ELF-1 (cell line): ENCODE data around the gene CEP104.
A peak's percentile ranks its signal among the peaks of the same experiment; 100 is the strongest.

Source experiments
- DNase-seq: peaks from one replicate; pipeline ENCODE4 v3.0.0-alpha.2; 2016; ENCODE audit warnings: low read depth, low spot score

CEP104 gene

GRCh38 chr1:3799976-3800685 lies 56.9 kb downstream of the CEP104 start:
- DNase-seq, result no peak

- DNase-seq, result peak; percentile 90
Measured at GRCh38 chr1:3796215-3797061, 60.6 kb downstream of the CEP104 start, which contains the start of gene LRRC47. Gene LRRC47 (minus strand): TSS chr1:3796498. CDS start chr1:3796476, 22 bp downstream.

GRCh38 chr1:3795453-3796214 lies 61.4 kb downstream of the CEP104 start:
- no peak for DNase-seq

- no peak for DNase-seq
Measured at GRCh38 chr1:3790952-3791351, 66.1 kb downstream of the CEP104 start.

- no peak for DNase-seq
Measured at GRCh38 chr1:3790500-3790923, 66.5 kb downstream of the CEP104 start.

GRCh38 chr1:3789421-3790300 lies 67.3 kb downstream of the CEP104 start:
- DNase-seq, result no peak

GRCh38 chr1:3788756-3789420 lies 68.1 kb downstream of the CEP104 start:
- no peak for DNase-seq

GRCh38 chr1:3787745-3788605 lies 69.0 kb downstream of the CEP104 start:
- DNase-seq, result no peak

GRCh38 chr1:3787349-3787715 lies 69.7 kb downstream of the CEP104 start:
- DNase-seq, result no peak

- DNase-seq, result no peak
Measured at GRCh38 chr1:3786468-3787348, 70.3 kb downstream of the CEP104 start.

- peak; percentile 72 for DNase-seq
Measured at GRCh38 chr1:3785456-3786157, 71.4 kb downstream of the CEP104 start.

GRCh38 chr1:3785045-3785444 lies 72.0 kb downstream of the CEP104 start:
- no peak for DNase-seq

- DNase-seq, result no peak
Measured at GRCh38 chr1:3783651-3784474, 73.1 kb downstream of the CEP104 start.

GRCh38 chr1:3780901-3781300 lies 76.1 kb downstream of the CEP104 start:
- DNase-seq, result no peak

GRCh38 chr1:3779912-3780416 lies 77.0 kb downstream of the CEP104 start:
- DNase-seq, result no peak

- DNase-seq, result no peak
Measured at GRCh38 chr1:3779265-3779911, 77.6 kb downstream of the CEP104 start.
